HL-60 (cell line): Measurements from ENCODE around the gene NUDT8.

Source experiments
- DNase-seq, 2 experiments: peaks; one replicate each; pipeline ENCODE4 v3.0.0-alpha.2; 2010 to 2020; ENCODE audit warnings: low read depth in 1 of 2, low spot score in 1 of 2
- H3K27ac ChIP-seq: fragments of 250-450 bp; sonication (Bioruptor Pico); replicated peaks from 2 replicates; pipeline ENCODE4 v1.5.1; 2020; ENCODE audit warnings: mild to moderate bottlenecking, moderate library complexity
- H3K27me3 ChIP-seq: fragments of 250-450 bp; sonication (Bioruptor Pico); 2 replicates; pipeline ENCODE4 v1.5.1; 2021; ENCODE audit warnings: mild to moderate bottlenecking, moderate library complexity; ENCODE audit not compliant: insufficient read depth, poor library complexity, severe bottlenecking
- H3K4me3 ChIP-seq: replicated peaks from 2 replicates; pipeline ENCODE4 v1.5.1; 2011; ENCODE audit warnings: mild to moderate bottlenecking, control low read depth, low read length; ENCODE audit not compliant: insufficient read depth
- GABPA ChIP-seq: IDR thresholded peaks from 2 replicates; pipeline ENCODE4 v1.6.1; 2012; ENCODE audit warnings: low read depth
- POLR2AphosphoS5 ChIP-seq: IDR thresholded peaks from 2 replicates; pipeline ENCODE4 v1.6.1; 2012; ENCODE audit warnings: low read depth
- SPI1 ChIP-seq: IDR thresholded peaks from 2 replicates; pipeline ENCODE4 v1.6.1; 2012; ENCODE audit warnings: low read depth, mild to moderate bottlenecking, borderline replicate concordance
- TF ChIP-seq, protein P1 (sequence below): IDR thresholded peaks from 2 replicates; pipeline ENCODE4 v1.6.1; 2012; ENCODE audit warnings: low read depth; ENCODE audit not compliant: insufficient replicate concordance
- TF ChIP-seq, protein P2 (sequence below): IDR thresholded peaks from one replicate; pipeline ENCODE4 v1.5.1; 2011; ENCODE audit warnings: low read length, control low read depth, inconsistent platforms; ENCODE audit not compliant: insufficient read depth

NUDT8 gene

DNA sequence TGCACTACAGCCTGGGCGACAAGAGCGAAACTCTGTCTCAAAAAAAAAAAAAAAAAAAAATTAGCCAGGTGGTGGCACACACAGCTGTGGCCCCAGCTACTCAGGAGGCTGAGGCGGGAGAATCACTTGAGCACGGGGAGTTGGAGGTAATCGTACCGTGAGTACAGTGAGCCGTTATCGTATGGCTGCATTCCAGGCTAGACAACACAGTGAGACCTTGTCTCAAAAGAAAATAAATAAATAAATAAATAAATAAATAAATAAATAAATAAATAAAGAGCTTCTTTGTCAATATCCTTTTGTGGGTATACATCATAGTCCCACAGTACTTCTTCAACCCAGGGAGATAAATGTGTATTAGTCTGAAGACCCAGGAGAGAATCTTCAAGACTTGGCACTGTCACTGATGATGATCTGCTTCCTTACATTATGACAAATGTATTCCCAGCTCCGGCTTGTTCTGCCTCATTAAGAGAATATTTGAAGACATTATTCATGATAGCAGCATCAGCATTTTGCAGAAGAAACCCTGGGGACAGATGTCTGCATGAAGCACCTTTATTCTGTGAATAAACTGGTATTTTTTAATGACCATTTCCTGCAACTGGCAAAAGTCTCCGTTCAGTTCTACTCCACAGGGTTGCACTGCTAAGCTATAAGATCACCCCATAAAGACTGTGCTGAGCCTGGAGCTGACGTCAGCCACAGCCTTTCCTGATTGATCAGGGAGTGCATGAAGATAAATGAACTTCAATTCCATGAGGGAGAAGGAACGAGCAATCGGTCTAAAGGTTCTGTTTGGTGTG is 22.4 kb upstream of the NUDT8 start:
- no peak overlapping the region for H3K27ac ChIP-seq
- TF ChIP-seq POLR2AphosphoS5 (no peak), SPI1 (no peak), GABPA (no peak)
- TF ChIP-seq, protein P1, sequence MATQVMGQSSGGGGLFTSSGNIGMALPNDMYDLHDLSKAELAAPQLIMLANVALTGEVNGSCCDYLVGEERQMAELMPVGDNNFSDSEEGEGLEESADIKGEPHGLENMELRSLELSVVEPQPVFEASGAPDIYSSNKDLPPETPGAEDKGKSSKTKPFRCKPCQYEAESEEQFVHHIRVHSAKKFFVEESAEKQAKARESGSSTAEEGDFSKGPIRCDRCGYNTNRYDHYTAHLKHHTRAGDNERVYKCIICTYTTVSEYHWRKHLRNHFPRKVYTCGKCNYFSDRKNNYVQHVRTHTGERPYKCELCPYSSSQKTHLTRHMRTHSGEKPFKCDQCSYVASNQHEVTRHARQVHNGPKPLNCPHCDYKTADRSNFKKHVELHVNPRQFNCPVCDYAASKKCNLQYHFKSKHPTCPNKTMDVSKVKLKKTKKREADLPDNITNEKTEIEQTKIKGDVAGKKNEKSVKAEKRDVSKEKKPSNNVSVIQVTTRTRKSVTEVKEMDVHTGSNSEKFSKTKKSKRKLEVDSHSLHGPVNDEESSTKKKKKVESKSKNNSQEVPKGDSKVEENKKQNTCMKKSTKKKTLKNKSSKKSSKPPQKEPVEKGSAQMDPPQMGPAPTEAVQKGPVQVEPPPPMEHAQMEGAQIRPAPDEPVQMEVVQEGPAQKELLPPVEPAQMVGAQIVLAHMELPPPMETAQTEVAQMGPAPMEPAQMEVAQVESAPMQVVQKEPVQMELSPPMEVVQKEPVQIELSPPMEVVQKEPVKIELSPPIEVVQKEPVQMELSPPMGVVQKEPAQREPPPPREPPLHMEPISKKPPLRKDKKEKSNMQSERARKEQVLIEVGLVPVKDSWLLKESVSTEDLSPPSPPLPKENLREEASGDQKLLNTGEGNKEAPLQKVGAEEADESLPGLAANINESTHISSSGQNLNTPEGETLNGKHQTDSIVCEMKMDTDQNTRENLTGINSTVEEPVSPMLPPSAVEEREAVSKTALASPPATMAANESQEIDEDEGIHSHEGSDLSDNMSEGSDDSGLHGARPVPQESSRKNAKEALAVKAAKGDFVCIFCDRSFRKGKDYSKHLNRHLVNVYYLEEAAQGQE: no peak
- TF ChIP-seq, protein P2, sequence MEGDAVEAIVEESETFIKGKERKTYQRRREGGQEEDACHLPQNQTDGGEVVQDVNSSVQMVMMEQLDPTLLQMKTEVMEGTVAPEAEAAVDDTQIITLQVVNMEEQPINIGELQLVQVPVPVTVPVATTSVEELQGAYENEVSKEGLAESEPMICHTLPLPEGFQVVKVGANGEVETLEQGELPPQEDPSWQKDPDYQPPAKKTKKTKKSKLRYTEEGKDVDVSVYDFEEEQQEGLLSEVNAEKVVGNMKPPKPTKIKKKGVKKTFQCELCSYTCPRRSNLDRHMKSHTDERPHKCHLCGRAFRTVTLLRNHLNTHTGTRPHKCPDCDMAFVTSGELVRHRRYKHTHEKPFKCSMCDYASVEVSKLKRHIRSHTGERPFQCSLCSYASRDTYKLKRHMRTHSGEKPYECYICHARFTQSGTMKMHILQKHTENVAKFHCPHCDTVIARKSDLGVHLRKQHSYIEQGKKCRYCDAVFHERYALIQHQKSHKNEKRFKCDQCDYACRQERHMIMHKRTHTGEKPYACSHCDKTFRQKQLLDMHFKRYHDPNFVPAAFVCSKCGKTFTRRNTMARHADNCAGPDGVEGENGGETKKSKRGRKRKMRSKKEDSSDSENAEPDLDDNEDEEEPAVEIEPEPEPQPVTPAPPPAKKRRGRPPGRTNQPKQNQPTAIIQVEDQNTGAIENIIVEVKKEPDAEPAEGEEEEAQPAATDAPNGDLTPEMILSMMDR: no peak
- DNase-seq: no peak
- no peak overlapping the region for H3K4me3 ChIP-seq
- no peaks in the 10 kb centered on the region for H3K27me3 ChIP-seq

DNA sequence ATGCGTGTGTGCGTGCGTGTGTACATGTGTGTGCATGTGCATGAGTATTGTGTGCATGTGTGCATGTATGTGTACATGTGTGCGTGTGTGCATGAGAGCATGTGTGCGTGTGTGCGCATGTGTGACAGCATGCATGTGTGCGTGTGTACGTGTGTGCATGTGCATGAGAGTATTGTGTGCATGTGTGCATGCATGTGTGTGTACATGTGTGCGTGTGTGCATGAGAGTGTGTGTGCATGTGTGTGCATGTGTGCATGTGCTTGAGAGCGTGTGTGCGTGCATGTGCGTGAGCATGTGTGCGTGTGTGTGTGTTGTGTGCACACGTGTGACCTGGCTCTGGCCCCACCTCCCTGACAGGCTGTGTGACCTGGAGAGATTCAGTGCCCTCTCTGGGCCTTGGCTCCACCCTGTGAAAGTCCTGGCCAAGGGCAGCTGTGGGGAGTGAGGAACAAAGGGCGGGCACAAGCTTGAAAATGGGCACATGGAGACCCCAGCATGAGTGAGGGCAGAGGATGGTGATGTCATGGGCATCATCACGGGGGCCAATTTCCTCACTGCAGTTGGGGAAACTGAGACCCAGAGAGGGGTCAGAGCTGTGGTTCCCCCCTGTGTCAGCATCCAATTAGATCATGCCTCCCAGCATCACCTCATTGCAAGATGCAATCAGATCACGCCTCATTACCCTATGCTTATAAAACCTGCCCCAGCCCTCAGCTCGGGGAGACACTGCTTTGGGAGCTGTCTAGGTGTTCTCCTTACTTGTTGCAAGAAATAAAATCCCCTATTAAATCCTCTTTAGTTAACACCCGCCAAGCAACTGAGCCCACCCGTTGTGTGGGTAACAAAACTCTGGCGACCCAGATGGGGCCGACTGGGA is 20.1 kb upstream of the NUDT8 start:
- Histone ChIP-seq H3K4me3 (no peak overlapping the region), H3K27me3 (no peaks in the 10 kb centered on the region), H3K27ac (no peak overlapping the region)
- TF ChIP-seq GABPA: no peak
- TF ChIP-seq, protein P2: no peak
- no peak for TF ChIP-seq SPI1
- TF ChIP-seq, protein P1: no peak
- no peak for DNase-seq

DNA sequence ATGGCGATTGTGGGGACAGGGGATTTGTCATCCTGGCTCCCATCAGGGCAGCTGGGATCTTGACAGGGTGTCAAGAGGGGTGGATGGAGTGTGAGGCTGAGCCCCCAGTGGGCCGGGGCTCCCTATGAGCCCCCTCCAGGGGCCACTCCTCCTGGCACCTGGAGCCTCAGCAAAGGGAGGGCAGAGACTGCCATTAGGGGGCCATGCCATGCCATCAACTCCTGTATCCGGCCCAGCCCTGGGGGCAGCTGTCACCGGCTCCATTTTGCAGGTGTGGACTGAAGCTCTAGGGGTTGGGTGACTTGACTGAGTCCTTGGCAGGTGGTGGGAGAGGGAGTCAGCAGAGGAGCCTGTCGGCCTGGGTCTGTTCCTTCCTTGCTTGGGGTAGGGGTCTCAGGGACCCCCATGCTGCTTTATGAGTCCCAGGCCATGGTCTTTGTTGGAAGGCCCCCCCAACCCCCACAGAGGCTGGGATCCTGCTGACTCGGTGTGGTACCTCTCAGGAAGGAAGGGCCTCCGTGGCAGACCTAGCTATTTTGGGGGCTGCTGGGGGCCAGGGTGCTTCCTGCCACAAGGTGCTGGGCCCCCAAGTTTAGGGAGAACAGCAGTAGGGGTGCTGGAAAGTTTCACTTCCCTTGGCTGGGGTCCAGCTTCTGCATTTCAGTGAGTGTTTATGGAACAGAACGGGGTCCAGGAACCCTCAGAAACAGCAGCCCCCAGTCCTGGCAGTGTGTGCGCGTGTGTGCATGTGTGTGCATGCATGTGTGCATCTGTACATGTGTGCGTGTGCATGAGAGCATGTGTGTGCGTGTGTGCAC is 19.3 kb upstream of the NUDT8 start:
- no peaks in the 10 kb centered on the region for H3K27me3 ChIP-seq
- TF ChIP-seq, protein P2: no peak
- peak; percentile 29; the same call in 1 of the 2 replicates for TF ChIP-seq POLR2AphosphoS5
- peak; percentile 46 to 70 for DNase-seq

More for the DNA sequence above, 19.3 kb upstream of the NUDT8 start:
- Histone ChIP-seq H3K4me3 (no peak overlapping the region), H3K27ac (peak overlapping the region; percentile 19)
